Tibial nerve (tissue), 4 donors: Measurements from ENCODE around the gene C14orf119.

Source experiments
- EP300 ChIP-seq, 2 donors: sonication (generic); formaldehyde crosslinking; IDR thresholded peaks; one replicate each; pipeline ENCODE4 v1.6.1; 2017; ENCODE audit warnings: antibody characterized with exemption in 2 of 2, mild to moderate bottlenecking in 1 of 2
- POLR2A ChIP-seq, 2 donors: fragments of 450-650 bp; IDR thresholded peaks; one replicate each; pipeline ENCODE4 v1.6.1; 2017; ENCODE audit warnings: antibody characterized with exemption in 2 of 2, mild to moderate bottlenecking in 2 of 2, moderate library complexity in 2 of 2
- TF ChIP-seq, protein P1 (sequence below), 5 experiments: fragments of 200-600 bp in 3 of 5; fragments of 450-650 bp in 2 of 5; sonication (generic) in 3 of 5; IDR thresholded peaks; one replicate each; pipeline ENCODE4 v1.5.1; 2016 to 2019; ENCODE audit warnings: antibody characterized with exemption in 5 of 5, mild to moderate bottlenecking in 3 of 5, moderate library complexity in 2 of 5

DNA sequence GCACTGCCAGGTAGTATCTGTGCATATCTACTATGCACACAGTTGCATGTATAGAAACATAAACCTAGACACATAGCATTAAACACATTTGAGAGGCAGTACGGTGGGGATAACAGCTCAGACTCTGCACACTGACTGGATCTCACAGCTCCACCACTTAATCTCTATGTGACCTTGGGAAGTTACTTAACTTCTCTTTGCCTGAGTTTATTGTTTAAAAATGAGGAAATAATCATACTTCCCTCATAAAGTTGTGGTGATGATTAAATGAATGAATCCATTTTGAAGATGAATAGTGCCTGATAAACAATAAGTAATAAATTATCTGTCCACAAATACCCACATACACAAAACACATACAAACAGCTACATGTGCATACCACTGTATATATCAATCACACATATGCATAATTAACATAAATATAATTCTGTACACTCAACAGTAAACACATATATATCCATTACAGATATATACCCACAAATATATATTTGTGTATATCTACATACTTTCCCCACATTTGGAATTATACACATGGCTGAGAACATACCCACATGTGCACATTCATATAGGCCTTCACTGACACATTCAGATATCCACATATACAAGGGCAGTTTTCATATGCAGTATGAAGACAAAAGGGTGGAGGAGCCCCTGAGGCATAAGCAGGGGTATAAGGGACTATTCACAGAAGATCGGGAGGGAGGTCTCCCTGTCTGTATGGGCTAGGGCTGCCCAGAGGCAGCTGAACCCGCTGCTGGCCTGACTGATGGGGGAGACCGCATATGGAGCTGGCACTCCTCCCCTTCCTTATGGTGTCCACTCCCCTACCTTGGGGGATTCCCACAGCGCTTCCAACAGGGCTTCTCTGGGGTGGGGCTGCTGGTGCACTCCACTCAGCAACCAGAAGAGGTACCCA lies 43.9 kb upstream of the C14orf119 start:
- TF ChIP-seq, protein P1, sequence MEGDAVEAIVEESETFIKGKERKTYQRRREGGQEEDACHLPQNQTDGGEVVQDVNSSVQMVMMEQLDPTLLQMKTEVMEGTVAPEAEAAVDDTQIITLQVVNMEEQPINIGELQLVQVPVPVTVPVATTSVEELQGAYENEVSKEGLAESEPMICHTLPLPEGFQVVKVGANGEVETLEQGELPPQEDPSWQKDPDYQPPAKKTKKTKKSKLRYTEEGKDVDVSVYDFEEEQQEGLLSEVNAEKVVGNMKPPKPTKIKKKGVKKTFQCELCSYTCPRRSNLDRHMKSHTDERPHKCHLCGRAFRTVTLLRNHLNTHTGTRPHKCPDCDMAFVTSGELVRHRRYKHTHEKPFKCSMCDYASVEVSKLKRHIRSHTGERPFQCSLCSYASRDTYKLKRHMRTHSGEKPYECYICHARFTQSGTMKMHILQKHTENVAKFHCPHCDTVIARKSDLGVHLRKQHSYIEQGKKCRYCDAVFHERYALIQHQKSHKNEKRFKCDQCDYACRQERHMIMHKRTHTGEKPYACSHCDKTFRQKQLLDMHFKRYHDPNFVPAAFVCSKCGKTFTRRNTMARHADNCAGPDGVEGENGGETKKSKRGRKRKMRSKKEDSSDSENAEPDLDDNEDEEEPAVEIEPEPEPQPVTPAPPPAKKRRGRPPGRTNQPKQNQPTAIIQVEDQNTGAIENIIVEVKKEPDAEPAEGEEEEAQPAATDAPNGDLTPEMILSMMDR (IDR thresholded peaks at IDR 0.05) = no peak
- TF ChIP-seq POLR2A (IDR thresholded peaks at IDR 0.05) (no peak), EP300 (IDR thresholded peaks at IDR 0.05) (no peak)
